ENCODE measurements around the gene LMAN2L.

Gene LMAN2L

DNA sequence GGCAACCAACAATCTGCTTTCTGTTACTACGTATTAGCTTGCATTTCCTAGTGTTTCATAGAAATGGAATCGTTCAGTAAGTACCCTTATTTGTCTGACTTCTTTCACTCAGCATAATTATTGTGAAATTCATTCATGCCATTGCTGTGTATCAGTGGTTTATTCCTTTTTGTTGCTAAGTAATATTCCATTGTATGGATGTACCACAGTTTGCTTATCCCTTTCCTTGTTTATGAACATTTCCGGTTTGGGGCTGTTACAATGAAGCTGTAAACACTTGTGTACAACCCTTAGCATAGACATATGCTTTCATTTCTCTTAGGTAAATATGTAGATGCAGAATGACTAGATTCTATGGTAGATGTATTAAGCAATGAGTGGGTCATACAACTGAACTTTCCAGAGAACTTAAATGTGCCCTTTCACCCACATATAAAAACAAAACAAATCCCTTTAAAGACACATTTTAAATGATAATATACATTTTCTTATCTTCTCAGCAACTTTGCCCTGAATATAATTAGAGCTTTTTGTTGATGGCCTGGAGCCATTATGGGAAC, 75.4 kb downstream of the LMAN2L start:
- Histone ChIP-seq H3K27ac (no peak overlapping the region), H3K9me3 (ENCODE audit: control insufficient read depth, low read length) (no peaks in the 10 kb centered on the region), H3K4me2 (ENCODE audit: low read length) (no peak overlapping the region), H3K79me2 (no peaks in the 10 kb centered on the region), H3K36me3 (ENCODE audit: control insufficient read depth, insufficient read depth, low read length) (no peaks in the 10 kb centered on the region), H3K4me3 (ENCODE audit: low read depth, low read length) (no peak overlapping the region), H3K9ac (no peak overlapping the region), H2AFZ (no peak overlapping the region), H3K4me1 (no peaks in the 10 kb centered on the region), H3K27me3 (ENCODE audit: control insufficient read depth, insufficient read depth, low read length) (no peaks in the 10 kb centered on the region)
- TF ChIP-seq CTCF (IDR thresholded peaks at IDR 0.05) = no peak

- Histone ChIP-seq H2AFZ (no peak overlapping the region), H3K4me3 (ENCODE audit: low read depth, low read length) (no peak overlapping the region), H3K4me1 (no peaks in the 10 kb centered on the region), H3K27ac (no peak overlapping the region), H3K9ac (no peak overlapping the region), H3K9me3 (ENCODE audit: control insufficient read depth, low read length) (no peaks in the 10 kb centered on the region), H3K27me3 (ENCODE audit: control insufficient read depth, insufficient read depth, low read length) (no peaks in the 10 kb centered on the region), H3K79me2 (no peaks in the 10 kb centered on the region), H3K4me2 (ENCODE audit: low read length) (no peak overlapping the region), H3K36me3 (ENCODE audit: control insufficient read depth, insufficient read depth, low read length) (no peaks in the 10 kb centered on the region)
- TF ChIP-seq CTCF (IDR thresholded peaks at IDR 0.05) = no peak
These were observed 76.0 kb downstream of the LMAN2L start for GRCh38 chr2:96663829-96664228.

- TF ChIP-seq CTCF (IDR thresholded peaks at IDR 0.05) = no peak
- Histone ChIP-seq H3K27me3 (ENCODE audit: control insufficient read depth, insufficient read depth, low read length) (no peaks in the 10 kb centered on the region), H3K9me3 (ENCODE audit: control insufficient read depth, low read length) (no peaks in the 10 kb centered on the region), H3K27ac (no peak overlapping the region), H3K4me1 (no peaks in the 10 kb centered on the region), H3K36me3 (ENCODE audit: control insufficient read depth, insufficient read depth, low read length) (no peaks in the 10 kb centered on the region), H3K4me3 (ENCODE audit: low read depth, low read length) (no peak overlapping the region), H3K4me2 (ENCODE audit: low read length) (no peak overlapping the region), H3K79me2 (no peaks in the 10 kb centered on the region), H3K9ac (no peak overlapping the region), H2AFZ (no peak overlapping the region)
These were observed 76.7 kb downstream of the LMAN2L start for GRCh38 chr2:96663177-96663576.

GRCh38 chr2:96662360-96662759, 77.5 kb downstream of the LMAN2L start:
- Histone ChIP-seq H3K27me3 (ENCODE audit: control insufficient read depth, insufficient read depth, low read length) (no peaks in the 10 kb centered on the region), H3K27ac (no peak overlapping the region)
- no peak for TF ChIP-seq CTCF (IDR thresholded peaks at IDR 0.05)

DNA sequence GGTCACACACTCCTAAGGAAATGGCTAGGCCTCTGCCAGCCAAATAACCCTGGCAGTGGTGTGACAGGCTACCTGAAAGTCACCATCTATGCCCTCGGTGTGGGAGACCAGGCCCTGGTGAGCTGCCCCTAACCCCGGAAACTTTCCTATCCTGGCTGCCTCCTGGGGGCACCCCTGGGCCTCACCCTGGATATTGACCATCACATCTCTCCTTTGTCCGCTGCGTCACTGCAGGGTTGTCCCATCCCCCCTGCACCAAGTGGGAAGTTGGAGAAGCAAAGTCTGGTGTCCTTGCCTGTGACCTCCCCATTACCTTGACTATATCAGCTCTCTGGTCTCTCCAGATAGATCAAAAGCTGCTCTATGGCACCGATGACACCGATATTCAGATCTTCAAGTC, 78.5 kb downstream of the LMAN2L start:
- no peak overlapping the region for H2AFZ ChIP-seq
- H3K27ac ChIP-seq = no peak overlapping the region
- no peaks in the 10 kb centered on the region for H3K79me2 ChIP-seq
- H3K4me3 ChIP-seq (ENCODE audit: low read depth, low read length) = no peak overlapping the region
- no peaks in the 10 kb centered on the region for H3K4me1 ChIP-seq
- no peaks in the 10 kb centered on the region for H3K27me3 ChIP-seq (ENCODE audit: control insufficient read depth, insufficient read depth, low read length)
- no peak overlapping the region for H3K4me2 ChIP-seq (ENCODE audit: low read length)
- no peak overlapping the region for H3K9ac ChIP-seq
- H3K36me3 ChIP-seq (ENCODE audit: control insufficient read depth, insufficient read depth, low read length) = no peaks in the 10 kb centered on the region
- TF ChIP-seq CTCF (IDR thresholded peaks at IDR 0.05) = no peak
- H3K9me3 ChIP-seq (ENCODE audit: control insufficient read depth, low read length) = no peaks in the 10 kb centered on the region

More at GRCh38 chr2:96662360-96662759, 77.5 kb downstream of the LMAN2L start:
- Histone ChIP-seq H3K9me3 (ENCODE audit: control insufficient read depth, low read length) (no peaks in the 10 kb centered on the region), H2AFZ (no peak overlapping the region), H3K9ac (no peak overlapping the region), H3K36me3 (ENCODE audit: control insufficient read depth, insufficient read depth, low read length) (no peaks in the 10 kb centered on the region), H3K4me2 (ENCODE audit: low read length) (no peak overlapping the region), H3K79me2 (no peaks in the 10 kb centered on the region), H3K4me3 (ENCODE audit: low read depth, low read length) (no peak overlapping the region), H3K4me1 (no peaks in the 10 kb centered on the region)

Measured in parathyroid adenoma (tissue), 2 donors.